GM12865 (cell line): ENCODE data around the gene ASS1.

Source experiments
- DNase-seq: peaks from one replicate; pipeline ENCODE4 v3.0.0; 2010; ENCODE audit warnings: low read depth
- H3K4me3 ChIP-seq: 2 replicates; pipeline ENCODE4 v1.5.1; 2011; ENCODE audit warnings: mild to moderate bottlenecking, low read depth, low read length, control low read depth
- CTCF ChIP-seq: IDR thresholded peaks from 2 replicates; pipeline ENCODE4 v1.5.1; 2011; ENCODE audit warnings: low read length, control low read depth, low read depth, inconsistent platforms; ENCODE audit not compliant: insufficient read depth; ENCODE audit errors: missing control alignments

Gene ASS1

DNA sequence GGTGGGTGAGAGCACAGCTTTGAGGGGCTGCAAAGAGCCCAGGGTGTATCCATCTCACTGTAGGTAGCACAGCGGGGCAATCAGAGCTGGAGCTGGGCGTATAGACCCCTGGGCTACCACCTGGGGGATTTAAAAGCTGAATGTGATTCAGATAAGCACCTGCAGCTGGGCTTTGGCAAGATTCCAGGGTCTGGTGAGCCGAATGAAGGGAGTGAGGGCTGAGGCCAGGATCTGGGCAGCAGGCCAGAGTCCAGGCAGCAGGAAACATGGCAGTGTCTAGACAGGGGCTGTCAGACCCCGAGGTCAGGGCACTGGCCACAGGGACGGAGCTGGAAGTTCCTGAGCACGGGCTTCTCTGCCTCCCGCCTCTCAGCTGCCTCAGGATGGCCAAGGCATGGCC, 8.7 kb downstream of the ASS1 start:
- DNase-seq, result no peak
- no peak overlapping the region for H3K4me3 ChIP-seq
- no peak for TF ChIP-seq CTCF

DNA sequence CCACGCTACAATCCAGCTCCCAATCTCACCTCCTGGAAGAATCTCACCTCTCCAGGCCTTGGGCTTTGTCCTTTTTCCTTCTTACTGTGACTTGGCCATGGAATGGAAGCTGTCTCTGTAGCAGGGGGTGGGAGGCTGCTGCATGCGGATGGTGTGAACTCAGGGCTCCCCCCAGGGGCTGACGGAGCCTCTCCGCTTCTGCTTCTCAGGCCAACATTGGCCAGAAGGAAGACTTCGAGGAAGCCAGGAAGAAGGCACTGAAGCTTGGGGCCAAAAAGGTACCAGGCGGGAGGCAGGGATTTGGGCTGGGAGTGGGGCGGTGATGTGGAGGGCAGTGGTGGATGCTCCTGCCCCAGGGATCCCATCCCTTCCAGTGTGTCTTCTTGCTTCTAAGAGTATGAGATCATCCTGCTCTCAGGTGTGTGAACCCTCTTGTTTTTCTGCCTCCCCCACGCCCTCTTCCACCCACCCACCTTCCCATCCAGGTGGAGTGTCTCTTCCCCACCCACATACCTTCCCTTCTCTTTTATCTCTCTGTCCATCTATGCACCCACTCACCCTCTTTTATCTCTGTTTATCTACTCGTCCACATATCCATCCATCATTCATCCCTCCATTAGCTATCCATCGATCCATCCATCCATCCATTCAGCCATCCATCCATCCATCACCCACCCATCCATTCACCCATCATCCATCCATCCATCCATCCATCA, 9.5 kb downstream of the ASS1 start:
- no peak overlapping the region for H3K4me3 ChIP-seq
- no peak for TF ChIP-seq CTCF
- no peak for DNase-seq

- DNase-seq, result no peak
- no peak for TF ChIP-seq CTCF
- no peak overlapping the region for H3K4me3 ChIP-seq
Observed at GRCh38 chr9:130454812-130455325, 10.1 kb downstream of the ASS1 start.

DNA sequence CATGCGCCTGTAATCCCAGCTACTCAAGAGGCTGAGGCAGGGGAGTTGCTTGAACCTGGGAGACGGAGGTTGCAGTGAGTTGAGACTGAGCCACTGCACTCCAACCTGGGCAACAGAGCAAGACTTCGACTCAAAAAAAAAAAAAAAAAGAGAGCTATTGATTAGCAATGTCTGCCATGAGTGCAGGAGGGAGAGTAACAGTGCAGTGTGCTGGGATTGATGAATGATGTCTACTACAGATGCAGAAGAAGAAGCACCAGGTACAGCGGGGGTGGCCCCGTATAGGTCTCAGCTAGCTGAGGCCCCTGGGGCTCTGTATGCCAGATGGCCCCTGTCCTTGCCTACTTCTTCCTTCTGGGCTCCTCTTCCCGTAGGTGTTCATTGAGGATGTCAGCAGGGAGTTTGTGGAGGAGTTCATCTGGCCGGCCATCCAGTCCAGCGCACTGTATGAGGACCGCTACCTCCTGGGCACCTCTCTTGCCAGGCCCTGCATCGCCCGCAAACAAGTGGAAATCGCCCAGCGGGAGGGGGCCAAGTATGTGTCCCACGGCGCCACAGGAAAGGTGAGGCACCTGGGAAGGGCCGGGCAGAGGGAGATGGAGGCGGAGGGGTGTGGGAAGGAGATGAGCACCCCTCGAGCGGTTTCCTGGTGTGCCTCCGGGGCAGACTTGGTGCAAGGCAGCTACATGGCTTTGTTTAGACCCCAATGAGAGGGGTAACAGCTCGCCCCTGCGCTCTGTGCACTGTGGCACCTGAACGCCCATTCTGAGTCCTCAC, 13.5 kb downstream of the ASS1 start:
- TF ChIP-seq CTCF, result no peak
- no peak overlapping the region for H3K4me3 ChIP-seq
- DNase-seq, result no peak

DNA sequence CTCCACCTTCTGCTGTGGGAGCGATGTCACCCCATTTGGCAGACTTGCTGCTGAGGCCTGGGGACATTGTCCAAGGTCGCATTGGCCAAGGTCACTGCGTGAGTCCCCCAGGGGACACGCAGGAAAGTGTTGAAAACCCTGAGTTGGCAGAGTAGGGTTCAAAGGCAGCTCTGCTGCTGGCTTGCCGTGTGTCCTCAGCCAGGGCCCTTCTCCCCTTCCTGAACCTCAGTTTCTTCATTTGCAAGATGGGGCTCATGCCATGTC, 14.0 kb downstream of the ASS1 start:
- TF ChIP-seq CTCF, result no peak
- no peak overlapping the region for H3K4me3 ChIP-seq
- no peak for DNase-seq

- H3K4me3 ChIP-seq, result no peak overlapping the region
- TF ChIP-seq CTCF, result no peak
Observed at GRCh38 chr9:130459151-130459550, 14.4 kb downstream of the ASS1 start.

More at GRCh38 chr9:130459151-130459550, 14.4 kb downstream of the ASS1 start:
- DNase-seq, result no peak
